ENCODE data around the gene RFC1.
"Not testable (repeated sequence)": the region's sequence is repeated elsewhere in the genome, so short reads cannot be mapped to it uniquely, and the experiment has no call there.

RFC1 gene

DNA sequence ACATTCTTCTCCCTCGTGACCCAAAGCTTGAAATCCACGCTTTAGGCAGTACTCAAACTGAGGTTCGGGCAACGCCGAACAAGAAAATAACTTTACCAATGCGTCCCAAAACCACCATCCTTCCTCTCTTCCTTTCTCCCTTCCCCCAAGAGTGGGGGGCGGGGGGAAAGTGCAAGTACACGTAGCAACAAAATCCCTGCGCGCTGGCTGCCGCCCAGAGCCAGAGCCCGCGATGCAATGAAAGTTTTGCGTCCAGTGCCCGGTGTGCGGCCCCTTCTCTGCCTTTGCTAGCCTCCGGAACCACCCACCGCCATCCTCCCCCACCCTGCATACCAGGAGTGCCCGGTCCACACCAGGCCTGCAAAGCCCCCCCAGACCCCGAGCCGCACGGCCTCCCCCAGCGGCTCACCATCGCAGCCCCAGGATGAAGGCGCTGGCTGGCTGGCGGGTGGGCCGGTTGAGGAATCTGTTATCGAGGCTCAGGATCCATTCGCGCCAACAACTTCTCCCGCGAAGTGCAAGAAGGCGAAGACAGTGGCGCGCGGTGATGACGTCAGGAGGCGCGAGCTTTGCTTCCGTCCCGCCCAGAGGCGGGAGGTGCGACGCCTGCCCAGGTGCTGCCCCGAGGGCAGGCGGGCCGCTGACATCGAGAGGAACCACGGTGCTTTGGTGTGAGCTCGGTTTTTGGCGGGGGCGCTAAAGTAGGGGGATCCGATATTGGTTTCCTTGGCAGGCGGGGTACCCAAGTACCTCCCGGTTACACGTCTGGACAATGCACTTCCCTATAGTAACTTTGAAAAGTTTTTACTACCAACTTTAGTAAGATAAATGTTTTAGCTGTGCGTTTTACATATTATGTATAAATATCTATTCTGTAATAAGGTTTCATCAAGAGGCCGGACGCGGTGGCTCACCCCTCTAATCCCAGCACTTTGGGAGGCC lies at the start of gene RFC1:
TSS of gene RFC1 (minus strand) at position 533 of the 942 bp plus-strand sequence. CDS start at position 412, 121 bp downstream.
- peak; percentile 90 for DNase-seq

- no peak for DNase-seq
These were observed 49.6 kb upstream of the RFC1 start for GRCh38 chr4:39415678-39416283.

DNA sequence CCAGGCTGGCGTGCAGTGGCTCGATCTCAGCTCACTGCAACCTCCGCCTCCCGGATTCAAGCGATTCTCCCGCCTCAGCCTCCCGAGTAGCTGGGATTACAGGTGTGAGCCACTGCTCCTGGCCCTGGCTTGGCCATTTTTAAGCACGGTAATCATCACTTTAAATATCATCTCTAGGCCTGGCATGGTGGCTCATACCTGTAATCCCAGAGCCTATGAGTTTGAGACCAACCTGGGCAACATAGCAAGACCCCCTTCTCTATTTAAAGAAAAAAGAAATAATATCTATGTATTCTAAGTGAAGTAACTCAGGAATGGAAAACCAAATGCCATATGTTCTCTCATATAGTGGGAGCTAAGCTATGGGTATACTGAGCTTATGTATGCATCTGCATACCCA lies 45.4 kb upstream of the RFC1 start:
- not testable (repeated sequence) for DNase-seq

DNA sequence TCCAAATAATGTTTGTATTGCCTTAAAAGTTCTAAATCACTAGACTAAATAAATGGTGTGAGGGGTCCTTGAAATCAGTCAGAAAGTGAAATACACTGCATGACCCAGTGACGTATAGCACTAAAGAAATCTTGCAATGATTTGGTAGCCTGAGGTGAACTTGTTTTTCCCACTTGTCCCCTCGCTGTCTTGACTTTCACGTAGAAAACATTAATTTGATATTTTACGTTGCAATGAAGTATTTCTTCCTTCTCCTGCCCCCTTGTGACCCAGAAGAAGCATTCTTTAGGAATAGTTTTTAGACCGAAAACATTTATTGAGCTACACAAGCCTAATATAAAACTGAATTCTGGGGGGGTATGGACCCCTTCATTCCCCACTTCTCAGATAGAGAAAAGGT lies 44.3 kb upstream of the RFC1 start:
- DNase-seq, result no peak

- no peak for DNase-seq
These were observed 41.4 kb upstream of the RFC1 start for GRCh38 chr4:39407584-39407885.

DNA sequence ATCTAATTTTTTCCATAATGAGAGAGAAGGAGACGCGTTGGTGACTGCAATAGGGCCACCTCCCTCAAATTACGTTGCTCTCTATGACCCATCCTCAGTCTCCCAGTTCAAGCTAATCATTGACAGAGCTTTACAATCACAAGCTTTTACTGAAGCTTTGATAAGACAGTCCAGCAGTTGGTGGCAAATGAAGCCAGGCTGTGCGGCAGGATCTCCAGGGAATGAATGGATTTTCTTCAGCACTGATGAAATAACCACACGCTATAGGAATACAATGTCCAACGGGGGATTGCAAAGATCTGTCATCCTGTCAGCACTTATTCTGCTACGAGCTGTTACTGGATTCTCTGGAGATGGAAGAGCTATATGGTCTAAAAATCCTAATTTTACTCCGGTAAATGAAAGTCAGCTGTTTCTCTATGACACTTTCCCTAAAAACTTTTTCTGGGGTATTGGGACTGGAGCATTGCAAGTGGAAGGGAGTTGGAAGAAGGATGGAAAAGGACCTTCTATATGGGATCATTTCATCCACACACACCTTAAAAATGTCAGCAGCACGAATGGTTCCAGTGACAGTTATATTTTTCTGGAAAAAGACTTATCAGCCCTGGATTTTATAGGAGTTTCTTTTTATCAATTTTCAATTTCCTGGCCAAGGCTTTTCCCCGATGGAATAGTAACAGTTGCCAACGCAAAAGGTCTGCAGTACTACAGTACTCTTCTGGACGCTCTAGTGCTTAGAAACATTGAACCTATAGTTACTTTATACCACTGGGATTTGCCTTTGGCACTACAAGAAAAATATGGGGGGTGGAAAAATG lies 40.8 kb upstream of the RFC1 start, which contains the start of gene KLB:
TSS of gene KLB (plus strand) at position 168 of the 821 bp plus-strand sequence. CDS start at position 188, 20 bp downstream.
- no peak for DNase-seq

GRCh38 chr4:39401640-39402039 lies 35.5 kb upstream of the RFC1 start:
- not testable (repeated sequence) for DNase-seq

DNA sequence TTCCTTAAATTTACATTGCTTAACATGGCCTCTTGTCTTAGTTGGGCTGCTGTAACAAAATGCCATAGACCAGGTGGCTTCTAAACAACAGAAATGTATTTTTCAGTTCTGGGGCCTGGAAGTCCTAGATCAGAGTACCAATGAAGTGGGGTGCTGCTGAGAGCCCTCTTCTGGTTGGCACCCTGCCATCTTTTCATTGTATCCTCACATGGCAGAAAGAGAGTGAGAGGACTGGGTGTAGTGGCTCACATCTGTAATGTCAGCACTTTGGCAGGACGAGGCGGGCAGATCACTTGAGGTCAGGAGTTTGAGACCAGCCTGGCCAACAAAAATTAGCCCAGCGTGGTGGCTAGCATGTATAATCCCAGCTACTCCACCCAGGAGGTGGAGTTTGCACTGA lies 28.5 kb upstream of the RFC1 start:
- DNase-seq, result no peak

DNA sequence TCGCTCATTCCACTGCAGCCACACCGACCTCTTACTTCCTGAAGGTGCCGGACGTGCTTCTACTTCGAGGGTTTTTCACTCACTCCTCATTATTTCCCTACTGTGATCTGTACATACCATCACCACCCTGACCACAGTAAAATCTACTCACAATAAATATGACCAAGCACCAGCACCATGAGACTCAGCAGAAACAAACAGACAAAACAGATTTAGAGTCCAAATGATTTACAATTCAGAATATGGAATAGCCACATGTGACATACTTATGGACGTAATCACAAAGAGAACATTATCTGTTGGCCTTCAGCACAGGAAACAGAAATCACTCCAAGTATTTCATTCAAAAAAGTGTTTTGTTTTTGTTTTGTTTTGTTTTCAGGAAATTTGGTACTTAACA lies 24.4 kb upstream of the RFC1 start:
- no peak for DNase-seq

GRCh38 chr4:39384563-39384962 lies 18.4 kb upstream of the RFC1 start:
- no peak for DNase-seq

DNA sequence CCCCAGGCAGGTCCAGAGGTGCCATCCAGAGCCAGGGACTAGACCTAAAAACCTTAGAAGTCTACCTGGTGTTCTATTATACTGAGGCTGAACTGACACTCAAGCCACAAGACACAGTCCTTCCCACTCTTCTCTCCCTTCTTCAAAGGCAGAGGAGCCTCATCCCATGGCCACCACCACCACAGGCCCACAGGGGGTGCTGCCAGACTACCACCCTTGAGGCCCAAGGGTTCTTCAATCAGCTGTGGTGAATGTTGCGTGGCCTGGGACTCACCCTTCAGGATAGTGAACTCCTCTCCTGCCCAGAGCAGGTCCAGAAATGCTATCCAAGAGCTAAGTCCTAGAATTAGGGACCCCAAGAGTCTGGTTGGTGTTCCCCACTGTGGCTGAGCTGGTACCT lies 17.5 kb upstream of the RFC1 start:
- no peak for DNase-seq

DNA sequence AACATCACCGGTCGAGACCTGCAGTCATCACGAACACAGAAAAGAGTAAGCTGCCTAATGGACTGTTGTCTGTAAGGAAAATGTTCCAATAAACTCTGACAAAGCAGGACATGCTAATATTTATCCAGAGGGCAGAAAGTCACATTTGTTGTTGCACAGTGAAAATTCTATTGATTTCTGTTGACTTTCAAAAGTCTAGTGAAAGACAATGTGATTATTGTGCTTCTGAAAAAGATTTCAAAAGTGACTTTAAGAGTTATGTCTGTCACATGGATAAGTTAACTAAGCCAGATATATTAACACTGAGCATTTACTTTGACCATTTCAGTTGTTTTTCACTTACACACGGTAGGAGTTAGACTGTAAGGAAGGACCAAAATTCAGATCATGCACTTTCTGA lies 9.3 kb upstream of the RFC1 start:
- no peak for DNase-seq

- DNase-seq, result not testable (repeated sequence)
These were observed 5.0 kb upstream of the RFC1 start for GRCh38 chr4:39371209-39371608.

- no peak for DNase-seq
These were observed 3.1 kb upstream of the RFC1 start for GRCh38 chr4:39369301-39369700.

DNA sequence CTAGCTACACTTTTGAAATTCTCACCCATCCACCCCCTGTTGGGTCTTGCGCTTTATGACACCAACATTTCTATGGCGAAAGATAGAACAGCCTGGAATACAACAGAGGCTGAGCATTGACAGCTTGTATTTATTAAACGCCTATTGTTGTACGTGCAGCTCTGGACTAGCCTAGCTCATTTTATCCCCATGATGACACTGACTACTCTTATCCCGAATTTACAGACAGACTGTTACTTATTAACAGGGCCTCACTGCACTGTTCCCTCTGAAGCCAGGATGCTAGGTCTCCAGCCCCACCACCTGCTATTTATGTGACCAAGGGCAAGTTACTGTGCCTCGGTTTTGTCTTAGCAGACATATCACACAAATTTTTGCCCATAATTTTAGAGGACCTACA lies 1.0 kb upstream of the RFC1 start:
- DNase-seq, result no peak

GRCh38 chr4:39365360-39365759 lies 802 bp downstream of the RFC1 start:
- no peak for DNase-seq

- DNase-seq, result no peak
These were observed 2.3 kb downstream of the RFC1 start for GRCh38 chr4:39363773-39364393.

DNA sequence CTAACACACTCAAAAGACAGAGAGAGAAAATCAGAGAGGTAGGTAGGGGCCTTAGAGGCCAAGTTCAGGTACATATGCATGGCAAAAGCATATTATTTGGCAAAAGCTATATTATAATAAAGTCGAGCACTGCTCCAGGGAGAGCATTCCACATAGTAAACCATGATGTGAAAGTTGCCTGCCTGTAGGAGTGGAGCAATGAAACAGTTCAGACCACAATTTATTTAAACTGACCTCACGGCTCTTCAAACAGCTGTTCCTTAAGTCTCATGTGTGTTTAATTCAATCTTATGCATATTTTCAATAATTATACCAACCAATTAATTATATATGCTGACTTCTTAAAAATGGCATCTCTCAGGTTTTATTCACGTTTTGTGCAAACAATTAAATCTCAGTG lies 3.3 kb downstream of the RFC1 start:
- DNase-seq, result no peak

DNA sequence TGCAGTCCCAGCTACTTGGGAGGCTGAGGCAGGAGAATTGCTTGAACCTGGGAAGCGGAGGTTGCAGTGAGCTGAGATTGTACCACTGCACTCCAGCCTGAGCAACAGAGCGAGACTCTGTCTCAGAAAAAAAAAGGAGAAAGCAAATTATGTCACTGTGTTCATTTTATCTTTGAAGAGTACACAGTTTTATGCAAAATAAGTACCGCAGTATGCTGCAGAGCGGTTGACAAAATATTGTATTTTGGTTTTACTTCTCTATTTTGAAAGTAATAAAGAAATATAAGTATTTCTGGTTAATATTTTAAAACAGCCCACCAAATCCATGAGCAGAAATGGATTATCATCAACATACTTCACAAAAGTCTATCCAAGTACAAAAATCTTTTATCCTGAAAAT lies 5.6 kb downstream of the RFC1 start:
- DNase-seq, result not testable (repeated sequence)

- DNase-seq, result no peak
These were observed 9.2 kb downstream of the RFC1 start for GRCh38 chr4:39357002-39357401.

DNA sequence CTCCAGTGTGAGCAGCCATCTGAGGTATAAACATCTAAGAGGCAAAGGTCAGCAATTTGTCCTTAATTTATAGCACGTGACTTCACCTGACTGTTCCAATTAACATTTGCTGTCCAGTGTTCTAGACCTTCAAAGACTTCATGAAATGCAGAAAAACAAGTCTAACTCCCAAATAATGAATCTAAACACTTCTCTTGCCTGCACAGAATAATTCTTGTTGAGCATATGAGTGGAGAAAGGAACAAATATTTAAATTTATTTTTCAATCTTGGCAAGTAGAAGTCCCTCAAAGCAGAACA lies 12.0 kb downstream of the RFC1 start:
- no peak for DNase-seq

DNA sequence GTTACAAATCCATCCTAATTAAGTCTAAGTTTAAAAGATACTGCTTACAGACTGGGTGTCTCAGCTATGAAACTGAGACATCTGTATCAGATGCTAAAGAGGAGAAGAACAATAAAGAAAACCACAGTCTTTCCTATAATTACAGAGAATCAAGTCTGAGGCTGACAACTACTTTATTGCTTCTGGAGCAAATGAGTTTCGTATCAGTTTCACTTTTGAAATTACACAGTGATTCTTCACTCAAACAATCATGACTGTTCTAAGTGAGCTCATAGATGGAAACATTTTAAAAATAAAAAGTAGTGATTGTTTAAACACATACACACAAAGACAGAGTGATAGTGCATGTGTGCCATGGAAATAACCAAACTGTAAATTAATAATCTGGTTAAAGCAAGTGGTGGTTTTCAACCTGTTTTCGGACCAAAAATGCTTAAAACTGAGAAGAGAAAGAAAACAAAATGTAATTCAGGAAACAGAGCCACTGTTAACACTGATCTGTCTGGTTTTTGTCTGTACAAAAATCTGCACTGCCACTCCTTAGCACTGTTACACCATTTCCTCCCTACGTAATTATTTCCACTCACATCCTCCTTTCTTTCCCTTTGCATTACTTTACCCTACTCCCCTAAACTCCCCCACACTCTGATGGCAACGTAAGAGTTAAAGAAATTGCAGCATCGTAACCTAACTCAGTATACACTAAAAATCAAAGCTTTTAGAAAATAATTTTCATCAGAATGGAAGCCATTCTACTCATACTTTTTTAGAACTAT lies 12.5 kb downstream of the RFC1 start:
- no peak for DNase-seq

GRCh38 chr4:39353149-39353477 lies 13.0 kb downstream of the RFC1 start:
- not testable (repeated sequence) for DNase-seq

All from left hindlimb (tissue), 1 donor.